Activated CD4-positive, CD25-positive, alpha-beta regulatory T cell treated with anti-CD3 and anti-CD28 coated beads, Interleukin-2, amount 50 U/mL, for 72 hours (primary cell): ENCODE data around the gene TLR1.
"Not testable (repeated sequence)": the region's sequence is repeated elsewhere in the genome, so short reads cannot be mapped to it uniquely, and the experiment has no call there.

Experiments used
- DNase-seq: peaks from one replicate; pipeline ENCODE4 v3.0.0; 2021

Gene TLR1

DNA sequence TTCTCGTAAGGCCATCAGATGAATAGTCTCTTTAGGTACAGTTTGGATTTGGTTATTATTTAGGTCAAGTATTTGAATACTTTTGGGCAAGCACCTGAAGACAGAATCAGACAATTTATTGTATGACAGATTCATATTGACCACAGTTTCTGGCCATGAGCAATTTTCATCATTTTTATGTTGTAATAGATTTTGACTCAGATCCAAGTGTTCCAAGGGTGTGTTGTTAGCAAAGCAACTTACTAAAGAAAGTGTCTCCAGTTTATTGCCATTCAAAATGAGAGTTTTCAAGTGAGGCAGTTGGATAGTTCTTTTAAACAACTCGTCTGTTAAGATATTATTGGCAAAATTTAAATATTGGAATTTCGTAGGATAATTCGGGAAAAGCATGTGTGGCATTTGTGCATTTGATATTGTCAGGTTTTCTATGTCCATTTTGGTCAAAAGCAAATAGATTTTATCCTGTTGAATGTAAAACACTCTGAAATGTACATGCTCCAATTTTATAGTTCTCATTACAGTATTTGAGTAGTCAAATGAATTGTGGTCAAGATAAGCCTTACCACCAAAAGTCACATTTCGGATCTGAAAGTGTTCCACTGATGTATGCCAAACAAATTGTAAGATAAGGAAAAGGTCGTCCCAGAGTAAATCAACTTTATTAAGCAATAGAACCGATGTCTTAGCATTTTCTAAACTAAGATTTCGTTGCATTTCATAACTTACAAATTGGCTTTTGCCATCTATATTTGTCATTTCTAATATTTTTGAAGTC, 30.2 kb downstream of the TLR1 start:
- no peak for DNase-seq

DNA sequence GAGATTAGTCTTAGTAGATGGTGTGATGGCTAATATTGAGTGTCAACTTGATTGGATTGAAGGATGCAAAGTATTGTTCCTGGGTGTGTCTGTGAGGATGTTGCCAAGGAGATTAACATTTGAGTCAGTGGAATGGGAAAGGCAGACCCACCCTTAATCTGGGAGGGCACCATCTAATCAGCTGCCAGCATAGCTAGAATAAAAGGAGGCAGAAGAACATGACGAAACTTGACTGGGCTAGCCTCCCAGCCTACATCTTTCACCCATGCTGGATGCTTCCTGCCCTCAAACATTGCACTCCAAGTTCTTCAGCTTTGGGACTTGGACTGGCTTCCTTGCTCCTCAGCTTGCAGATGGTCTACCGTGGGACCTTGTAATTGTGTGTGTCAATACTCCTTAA, 34.3 kb downstream of the TLR1 start:
- not testable (repeated sequence) for DNase-seq

DNA sequence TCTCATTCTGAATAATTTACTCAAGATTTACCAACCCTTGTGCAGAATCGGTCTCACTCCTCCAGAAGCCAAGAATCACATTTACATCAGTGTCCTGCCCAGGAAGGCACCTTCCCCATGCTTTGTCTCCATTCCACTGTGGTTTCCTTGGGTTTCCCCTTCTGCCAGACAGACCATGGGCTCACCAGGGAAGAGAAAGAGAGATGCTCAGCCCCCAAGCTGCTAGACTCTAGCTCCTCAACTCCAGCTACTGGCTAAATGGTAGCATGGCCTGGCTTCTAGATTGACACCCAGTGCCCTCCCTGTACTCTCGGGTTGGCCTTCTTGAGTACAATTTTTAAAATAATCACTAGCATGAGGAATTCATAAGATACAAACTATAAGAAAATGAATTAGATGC, 34.7 kb downstream of the TLR1 start:
- DNase-seq = no peak

DNA sequence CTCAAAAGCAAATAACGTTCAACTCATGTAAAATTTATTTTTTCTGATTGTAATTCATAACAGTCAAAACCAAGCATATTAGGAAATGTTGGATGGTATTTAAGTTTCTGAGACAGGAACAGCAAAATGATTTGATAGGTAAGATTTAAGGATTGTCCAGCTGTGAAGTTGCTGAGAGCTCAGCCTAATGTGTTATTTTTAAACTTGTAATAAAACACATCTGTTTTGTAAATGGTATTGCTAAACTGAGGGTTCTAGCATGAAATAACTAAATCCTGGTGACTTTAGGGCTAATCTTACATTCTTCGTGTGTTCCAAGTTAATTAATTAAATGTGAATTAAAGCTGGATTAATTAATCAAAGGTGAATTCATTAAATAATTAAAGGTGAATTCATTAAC, 35.1 kb downstream of the TLR1 start:
- no peak for DNase-seq

DNA sequence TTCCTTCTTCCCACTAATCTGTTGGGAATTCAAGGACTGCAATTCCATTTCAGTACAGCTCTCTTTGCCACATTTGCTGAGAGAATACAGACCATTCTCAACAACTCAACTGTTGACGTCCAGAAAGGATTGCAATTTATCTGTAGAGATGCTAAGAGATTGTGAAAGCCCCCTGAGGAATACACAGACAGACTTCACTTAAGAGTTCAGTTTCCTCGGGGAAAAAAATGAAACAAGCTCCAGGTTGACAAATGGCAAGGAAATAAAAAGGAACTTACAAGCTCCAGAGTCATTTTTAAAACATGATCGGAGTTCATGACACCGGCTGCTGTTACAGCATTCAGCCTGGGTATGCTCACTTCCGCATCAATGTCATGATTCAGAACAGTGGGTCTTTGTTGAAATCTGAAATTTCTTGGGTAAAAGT, 35.6 kb downstream of the TLR1 start:
- DNase-seq = no peak

DNA sequence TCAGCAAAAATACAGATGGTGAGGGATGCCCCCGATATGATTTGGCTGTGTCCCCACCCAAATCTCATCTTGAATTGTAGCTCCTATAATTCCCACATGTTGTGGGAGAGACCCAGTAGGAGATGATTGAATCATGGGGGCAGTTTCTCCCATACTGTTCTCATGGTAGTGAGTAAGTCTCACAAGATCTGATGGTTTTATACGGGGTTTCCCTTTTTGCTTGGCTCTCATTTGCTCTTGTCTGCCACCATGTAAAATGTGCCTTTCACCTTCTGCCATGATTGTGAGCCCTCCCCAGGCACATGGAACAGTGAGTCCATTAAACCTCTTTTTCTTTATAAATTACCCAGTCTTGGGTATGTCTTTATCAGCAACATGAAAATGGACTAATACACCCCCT, 37.7 kb downstream of the TLR1 start:
- not testable (repeated sequence) for DNase-seq

DNA sequence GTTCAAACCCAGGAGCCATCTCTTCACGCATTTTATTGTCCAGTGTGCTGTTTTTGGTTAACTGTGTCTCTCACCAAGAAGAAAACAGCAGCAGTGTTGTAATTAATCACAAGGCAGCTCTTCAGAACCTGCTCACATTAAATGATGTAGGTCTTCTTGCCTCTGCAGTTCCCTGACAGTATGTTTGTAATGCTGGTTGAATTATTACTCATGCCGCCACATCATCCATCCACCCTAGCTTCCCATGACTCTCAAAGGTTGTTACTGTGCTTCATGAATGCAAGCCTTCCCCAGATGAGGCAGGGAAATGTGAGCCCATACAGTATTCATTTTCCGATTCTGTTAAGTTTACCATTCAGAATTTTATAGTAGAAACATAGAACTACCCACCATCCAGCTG, 39.2 kb downstream of the TLR1 start:
- no peak for DNase-seq

DNA sequence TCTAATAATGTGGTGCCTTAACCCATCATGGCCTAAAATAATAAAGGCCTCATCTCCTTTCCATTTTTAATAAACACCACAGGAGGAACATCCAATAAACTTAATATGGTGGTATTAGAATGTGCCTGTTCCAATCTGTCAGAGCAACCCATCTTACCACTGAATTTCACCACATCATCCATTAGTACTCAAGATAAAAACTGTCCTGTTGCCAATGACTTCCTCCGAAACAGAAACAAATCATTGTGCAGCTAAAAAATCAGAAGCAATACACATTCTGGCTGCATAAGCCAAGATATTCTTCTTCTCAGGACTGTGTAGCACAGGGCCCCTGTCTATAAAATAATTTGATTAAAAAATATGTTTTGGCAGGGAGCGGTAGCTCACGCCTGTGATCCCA, 40.3 kb downstream of the TLR1 start:
- DNase-seq = no peak

DNA sequence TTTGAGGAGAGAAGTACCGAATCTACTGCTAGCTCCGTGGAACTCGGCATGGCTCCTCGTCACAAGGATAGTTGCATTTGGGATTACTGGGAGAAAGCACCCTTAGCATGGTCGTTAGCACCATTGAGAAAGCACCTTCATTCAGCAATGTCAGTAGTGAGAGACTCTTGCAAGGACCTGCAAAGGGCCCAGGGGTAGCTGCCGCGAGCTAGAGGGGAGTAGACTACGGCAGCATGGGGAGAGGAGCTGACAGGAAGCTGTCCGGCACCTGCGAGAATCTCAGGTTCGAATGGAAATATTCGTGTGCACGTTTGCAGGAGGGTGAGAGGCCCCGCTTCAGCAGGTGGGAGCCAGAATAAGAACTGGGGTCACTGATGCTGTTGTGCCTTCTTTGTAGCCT, 42.0 kb downstream of the TLR1 start:
- DNase-seq = no peak

DNA sequence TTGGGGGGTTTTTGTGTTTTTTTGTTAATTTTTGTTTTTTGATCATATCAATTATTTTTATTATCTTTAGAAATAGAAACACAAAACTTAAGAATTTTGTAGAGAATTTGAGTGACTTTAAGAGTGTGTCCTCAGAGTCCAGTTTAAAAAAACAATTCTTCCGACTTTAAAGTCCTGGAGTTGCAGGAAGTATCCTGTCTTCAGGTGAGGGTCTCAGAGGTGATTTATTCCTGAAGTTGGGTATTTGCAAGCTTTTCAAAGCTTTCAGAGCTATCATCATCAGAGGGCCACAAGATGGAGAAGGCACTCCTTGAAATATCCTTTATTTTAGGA, 44.8 kb downstream of the TLR1 start:
- DNase-seq = no peak

DNA sequence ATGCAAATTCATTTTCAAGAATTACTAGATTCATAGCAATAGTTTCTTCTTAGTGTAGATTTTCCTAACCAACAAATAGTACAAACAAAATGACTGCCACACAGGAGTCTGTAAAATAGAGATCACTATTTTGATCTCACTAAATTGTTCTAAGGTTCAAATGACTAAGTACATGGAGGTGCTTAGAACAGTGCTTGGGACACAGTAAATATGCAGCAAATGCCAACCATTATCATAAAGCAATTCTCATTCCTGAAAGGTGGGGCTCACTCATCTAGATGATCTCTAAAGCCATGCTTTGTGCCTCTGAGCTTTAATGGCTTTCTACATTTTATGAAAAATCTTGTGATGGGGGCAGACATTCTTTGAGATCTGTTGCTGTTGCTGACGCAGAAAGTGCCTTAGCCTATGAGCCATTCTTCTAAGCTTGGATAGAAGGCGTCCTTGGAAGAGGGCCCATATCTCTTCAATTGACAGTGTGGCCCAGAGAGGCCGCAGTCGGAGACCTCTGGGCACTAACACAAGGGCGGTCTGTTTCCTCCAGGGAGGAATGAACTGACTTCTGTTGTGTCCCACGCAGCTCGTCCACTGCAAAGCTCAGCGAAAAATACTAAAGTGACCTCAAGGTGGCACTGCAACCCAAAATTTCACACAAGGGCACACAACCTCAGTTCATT, 45.3 kb downstream of the TLR1 start:
- peak; percentile 46 for DNase-seq

DNA sequence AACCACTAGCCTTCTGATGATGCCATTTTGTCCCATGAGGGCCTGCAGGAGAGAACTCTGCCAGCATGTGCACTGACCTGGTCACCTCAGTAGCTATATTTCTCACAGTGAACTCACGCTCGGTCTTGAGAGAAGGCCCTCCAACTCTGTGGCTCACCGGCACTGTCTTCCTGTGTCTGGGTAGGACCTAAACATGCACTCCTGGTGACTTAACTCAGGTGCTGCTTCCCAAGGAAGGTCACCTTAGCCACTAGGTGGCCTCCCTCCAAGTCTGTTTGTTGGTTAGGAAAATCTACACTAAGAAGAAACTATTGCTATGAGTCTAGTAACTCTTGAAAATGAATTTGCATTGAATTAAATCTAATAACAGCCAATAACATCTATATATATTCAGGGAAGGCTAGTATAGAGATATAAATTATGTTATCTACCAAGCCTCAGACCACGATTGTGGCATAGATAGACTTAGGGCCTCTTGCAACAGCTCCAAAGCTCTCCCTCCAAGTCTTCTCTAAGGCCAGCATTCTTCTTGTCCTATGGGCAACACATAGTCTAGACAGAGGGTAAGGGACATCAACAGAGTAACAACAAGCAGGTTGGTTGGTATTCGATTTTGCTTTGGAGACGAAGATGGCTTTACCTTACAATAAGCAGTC, 46.5 kb downstream of the TLR1 start:
- no peak for DNase-seq

DNA sequence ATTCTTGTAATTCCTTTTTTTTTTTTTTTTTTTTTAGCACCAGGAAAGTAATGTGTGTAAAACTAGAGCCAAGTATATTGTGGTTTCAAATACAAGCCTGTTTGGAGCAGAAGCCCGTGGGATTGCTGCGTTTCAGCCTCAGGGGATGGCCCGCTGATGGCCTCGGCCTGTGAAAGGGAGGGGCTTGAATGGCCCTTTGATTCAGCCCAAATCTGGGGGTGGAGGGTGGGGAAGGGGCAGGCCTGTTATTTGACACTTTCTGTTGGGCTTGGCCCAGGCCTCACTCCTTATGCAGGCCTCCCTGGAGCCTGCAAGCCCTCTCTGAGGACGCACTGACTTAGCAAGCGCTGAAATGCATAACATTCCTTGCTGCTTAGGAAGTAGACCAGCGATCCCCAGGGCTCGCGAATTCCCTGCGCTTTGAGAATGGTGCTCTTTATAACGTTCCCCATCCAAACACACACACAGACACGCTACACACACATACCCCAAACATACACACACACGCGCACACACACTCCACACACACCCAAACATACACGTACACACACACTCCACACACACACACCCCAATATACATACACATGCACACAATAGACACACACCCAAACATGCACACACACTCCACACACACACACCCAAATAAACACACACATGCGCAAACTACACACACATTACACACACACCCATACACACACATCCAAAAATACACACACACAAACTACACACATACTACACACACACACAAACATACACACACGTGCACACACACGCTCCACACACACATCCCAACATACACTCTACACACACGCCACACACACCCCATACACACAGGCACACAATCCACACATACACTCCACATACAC, 51.4 kb downstream of the TLR1 start:
- DNase-seq = no peak

DNA sequence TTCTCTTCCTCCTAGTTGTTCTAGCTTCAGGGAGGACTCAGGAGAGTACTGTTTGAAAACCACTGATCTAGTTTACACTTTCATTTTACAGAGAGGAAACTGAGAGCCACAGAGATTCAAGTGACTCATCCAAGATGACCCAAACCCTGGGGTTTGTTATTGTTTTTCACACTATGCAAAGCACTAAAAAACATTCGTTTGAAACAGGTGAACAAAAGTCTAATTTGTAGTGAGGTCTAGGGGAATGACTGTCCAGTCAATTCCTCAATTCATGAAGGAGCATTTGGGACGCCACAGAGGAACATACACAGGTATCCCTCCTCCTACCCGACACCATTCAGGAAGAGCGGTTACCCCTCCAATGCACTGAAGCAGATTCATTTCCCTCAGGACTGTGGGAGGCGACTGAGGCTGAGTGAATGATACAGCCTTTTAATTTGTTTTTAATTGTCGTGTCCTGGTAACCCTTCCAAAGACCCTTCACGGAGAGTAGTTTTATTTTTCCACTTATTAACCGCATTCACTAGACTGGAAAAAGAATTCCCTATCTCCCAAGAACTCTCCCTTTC, 52.1 kb downstream of the TLR1 start:
- no peak for DNase-seq

DNA sequence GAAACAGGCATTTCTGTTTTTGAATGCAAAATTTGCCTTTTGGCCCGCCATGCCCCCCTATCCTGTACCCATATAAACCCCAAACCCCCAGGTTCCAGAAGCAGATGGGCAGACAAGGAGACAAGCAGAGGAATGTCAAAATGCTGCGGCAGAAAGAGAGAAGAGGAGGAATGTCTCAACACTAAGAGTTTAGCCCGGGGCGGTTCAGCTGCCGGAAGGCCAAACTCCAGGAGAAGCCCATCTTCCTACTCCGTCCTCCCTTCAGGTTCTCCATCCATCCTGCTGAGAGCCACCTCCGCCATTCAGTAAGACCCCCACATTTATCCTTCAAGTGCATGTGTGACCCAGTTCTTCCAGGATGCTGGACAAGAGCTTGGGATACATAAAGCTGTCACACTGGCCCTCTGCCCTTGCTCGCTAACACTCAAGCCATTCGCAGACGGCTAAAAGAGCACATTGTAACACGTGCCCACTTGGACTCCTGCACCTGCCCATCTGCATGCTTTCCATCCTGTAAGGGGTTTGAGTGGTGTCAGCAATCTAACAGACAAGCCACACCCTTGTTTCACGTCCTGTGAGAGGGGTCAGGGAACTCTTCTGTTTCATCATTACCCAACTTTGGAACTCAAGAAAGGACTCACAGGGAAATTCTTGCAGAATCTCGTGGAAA, 53.1 kb downstream of the TLR1 start:
- no peak for DNase-seq

DNA sequence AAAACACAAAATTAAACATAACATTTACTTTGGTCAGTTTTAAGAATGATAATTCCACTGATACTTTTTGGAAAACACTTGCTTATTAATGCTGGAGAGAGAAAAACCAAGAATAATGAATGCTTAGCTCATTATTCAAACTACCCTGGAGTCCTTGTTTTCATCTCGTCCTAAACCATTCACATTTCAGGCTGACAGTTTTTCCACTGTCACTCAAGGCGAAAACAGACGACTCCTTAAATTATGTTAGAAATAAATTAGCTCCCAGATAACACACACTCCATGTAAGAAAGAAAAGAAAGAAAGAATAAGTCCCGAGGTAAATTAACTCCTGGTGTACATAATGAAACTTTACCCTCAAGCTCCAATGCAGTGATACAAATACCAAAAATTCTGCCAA, 55.3 kb downstream of the TLR1 start:
- DNase-seq = no peak

DNA sequence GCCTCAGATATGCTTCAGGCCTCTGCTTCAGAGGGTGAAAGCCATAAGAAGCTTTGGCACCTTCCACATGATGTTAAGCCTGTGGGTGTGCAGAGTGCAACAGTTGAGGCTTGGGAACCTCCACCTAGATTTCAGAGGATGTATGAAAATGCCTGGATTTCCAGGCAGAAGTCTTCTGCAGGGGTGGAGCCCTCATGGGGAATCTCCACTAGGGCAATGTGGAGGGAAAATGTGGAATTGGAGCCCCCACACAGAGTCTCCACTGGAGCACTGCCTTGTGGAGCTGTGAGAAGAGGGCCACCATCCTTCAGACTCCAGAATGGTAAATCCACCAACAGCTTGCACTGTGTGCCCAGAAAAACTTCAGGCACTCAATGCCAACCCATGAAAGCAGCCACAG, 57.0 kb downstream of the TLR1 start:
- no peak for DNase-seq
